HG03159 (cell line): ENCODE data around the gene OTOP3.
"Not testable (repeated sequence)": the region's sequence is repeated elsewhere in the genome, so short reads cannot be mapped to it uniquely, and the experiment has no call there.

Experiments used
- ATAC-seq: cut with Tn5 transposase; IDR thresholded peaks from one replicate; pipeline ENCODE4 v1.9.1; 2021; ENCODE audit warnings: mild to moderate bottlenecking, moderate library complexity; ENCODE audit not compliant: unreplicated experiment

Gene OTOP3, protein sequence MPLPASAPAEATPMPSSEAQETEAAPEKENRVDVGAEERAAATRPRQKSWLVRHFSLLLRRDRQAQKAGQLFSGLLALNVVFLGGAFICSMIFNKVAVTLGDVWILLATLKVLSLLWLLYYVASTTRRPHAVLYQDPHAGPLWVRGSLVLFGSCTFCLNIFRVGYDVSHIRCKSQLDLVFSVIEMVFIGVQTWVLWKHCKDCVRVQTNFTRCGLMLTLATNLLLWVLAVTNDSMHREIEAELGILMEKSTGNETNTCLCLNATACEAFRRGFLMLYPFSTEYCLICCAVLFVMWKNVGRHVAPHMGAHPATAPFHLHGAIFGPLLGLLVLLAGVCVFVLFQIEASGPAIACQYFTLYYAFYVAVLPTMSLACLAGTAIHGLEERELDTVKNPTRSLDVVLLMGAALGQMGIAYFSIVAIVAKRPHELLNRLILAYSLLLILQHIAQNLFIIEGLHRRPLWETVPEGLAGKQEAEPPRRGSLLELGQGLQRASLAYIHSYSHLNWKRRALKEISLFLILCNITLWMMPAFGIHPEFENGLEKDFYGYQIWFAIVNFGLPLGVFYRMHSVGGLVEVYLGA

DNA sequence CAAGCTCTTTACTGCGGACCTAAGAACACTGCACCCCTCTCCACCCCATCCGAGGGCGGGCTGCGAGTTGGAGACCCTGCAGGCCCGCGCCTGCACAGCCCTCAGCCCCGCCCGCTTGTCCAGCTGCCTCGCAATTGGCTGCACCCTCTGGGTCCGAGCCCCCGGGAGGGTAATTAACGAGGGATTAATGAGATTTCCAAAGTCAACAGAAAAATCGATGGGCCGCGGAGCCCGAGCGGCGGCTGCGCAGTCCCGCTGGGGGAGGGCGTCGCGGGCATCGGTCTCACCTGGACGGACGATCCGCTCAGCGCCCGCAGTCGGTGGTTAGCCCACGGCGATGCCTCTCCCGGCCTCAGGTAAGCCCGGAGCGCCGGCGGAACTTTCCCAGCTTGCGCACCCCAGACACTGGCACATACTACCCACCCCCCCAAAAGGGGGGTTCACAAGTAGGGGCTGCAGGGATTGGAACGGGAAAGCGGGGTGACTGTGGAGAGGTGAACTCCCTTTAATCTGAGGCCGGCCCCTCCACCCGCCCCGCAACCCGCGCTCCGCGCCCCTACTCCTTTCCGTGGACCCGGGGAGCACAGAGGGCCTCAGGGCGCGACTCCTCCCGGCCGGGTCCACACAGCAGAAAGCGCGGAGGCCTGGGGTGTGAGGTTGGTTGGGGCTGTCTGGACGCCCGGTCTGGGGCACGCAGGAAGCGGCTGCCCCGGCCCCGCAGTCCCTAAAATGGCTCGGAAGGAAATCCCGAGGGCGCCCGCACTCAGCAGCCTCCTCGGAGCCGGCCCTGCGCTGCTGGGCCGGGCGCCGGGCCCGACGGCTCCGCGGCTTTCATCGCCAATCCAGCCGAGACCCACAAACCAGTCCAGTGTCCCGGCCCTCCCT lies at the start of gene OTOP3:
Gene OTOP3, plus strand, starts transcription at position 314 of the 885 bp plus-strand sequence. Its CDS starts 24 bp downstream, at position 338.
- ATAC-seq = no peak

DNA sequence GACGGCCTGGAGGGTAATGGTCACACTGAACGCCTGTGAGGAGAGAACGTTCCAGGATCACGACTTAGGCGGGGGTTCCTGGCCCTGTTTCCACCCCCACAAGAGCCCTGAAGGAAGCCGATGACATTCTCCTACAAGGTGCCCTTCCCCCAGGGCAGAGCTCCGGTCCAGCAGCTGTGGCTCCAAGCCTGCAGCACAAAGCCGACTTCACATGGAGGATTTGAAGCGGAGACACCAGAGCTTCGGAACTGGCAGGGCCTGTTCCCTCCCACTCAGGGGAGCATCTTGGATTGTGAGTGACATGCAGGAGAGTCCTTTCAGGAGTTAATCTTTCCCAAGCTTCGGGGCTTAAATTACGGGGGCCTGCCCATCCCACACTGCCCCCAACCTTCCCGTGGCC lies 47.2 kb upstream of the OTOP3 start:
- no peak for ATAC-seq

DNA sequence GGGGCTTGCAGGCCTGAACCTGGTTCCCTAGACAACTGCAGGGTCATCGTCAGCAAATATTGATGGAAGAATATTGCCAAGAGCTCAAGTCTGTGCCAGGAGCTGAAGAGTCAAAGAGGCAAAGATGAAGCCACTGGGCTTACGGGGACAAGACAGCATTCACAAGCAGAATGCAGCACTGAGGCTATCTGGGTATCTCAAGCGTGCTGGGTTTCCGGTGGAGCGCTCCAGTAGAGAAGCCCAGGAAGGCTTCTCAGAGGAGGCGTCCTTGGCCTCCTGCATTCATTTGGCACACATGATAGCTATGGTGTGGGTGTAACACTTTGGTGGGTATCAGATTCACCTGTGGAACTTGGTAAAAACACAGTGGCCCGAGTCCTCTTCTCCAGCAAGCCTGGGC lies 45.1 kb upstream of the OTOP3 start:
- ATAC-seq = no peak

DNA sequence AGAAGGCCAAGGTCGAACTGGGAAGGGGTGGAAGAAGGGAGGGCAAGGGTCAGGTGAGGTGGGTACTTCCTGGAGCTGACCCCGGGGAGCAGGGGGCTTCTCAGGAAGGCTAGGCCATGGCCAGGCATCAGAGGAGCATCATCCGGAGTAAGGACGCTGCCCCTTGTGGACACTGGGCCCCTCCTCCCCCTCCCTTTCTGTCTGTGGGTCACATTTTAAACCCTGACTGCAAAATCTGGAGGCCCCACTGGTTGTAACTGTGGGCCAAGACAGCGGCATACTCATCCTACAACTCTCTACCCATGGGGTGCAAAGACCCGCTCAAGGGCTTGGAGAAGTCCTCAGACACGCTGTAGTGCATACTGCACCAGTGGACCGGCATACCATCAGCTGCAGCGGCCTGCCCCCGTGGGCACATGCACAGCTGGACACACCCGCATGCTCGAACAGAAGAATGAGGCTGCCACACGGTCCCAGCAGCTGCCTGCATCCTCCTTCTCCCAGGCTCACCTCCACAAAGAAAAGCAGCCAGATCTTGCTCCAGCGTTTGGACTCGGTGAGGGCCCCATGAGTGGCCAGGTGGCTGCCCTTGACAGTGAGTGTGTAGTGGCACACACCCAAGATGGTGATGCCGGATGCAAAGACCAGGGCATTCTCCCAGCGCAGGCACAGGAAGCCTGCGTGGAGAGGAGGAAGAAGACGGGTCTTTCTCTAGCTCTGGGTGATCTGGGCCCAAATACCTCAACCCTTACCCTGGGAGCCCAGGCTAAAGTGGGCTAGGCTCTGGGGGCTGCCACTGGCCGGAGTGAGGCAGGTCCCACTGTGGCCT lies 43.5 kb upstream of the OTOP3 start:
- ATAC-seq = no peak

DNA sequence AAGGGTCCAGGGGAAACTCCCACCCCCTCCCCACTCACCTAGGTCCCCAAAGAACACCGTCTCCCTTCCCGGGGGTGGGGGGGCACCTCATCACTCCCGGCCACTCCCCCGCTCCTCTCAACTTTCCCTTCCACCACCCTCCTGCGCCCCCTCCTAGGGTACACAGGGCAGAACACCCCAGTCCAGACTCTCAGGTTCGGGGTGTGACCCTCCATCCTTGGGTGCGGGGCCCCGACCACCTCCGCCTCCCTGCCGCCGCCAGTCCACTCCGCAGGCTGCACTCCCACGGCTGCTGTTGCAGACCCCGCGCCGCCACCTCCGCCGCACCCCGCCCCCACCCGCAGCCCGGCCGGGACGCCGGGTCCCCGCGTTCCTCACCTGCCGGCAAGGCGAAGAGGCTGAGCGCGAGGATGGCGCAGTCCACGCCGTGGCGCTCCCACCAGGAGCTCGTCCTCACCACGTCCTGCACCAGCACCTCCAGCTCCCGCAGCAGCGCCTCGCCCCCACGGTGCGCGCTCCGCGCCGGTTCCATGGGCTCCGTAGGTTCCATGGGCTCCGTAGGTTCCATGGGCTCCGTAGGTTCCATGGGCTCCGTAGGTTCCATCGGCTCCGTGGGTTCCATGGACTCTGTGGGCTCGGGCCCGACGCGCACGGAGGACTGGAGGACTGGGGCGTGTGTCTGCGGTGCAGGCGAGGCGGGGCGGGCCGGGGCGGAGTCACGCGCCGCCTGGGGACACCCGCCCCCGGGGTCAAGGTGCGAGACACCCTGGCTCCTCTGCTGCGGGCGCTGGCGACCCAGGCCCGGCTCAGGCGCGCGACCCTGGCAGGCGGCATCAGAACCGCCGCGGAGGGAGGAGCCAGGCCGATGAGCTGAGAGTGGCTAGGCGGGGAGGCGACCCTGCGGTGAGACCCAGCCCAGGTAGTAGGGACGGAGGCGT lies 42.5 kb upstream of the OTOP3 start, which contains the start of gene FADS6:
Gene FADS6, minus strand, starts transcription at position 660 of the 938 bp plus-strand sequence. Its CDS starts 38 bp downstream, at position 622.
- ATAC-seq = no peak

DNA sequence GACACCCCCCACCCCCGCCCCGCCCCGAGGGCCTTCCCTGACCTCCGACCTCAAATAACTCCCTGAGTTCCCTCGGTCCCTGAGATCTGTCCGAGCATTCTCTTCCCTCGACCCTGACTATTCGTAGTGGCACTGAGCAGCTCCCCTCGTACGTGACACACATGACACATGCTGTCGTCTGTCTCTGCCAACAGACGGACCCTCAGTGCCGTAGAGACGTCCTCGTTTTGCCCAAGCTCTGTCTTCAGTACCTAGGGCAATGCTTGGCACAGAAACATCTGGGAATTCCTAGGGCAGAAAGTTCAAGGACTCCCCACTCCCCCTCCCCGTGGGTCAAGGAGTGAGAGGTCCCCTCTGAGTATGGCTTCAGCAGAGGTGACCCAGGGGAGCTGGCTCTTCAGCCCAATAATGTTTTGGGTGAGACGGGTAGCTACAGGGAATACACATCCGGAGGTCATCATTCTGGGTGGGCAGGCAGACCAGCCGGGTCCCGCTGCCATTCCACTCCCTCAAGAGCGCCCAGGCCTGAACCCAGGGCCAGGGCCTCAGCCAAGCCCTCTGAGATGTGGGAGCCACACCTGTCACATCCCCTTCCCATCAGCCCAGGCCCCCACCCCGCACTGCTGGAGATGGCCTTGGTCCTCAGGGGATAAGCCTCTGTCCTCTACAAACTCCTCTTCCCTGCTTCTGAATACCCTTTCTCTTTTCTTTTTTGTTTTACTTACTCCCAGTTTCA lies 41.6 kb upstream of the OTOP3 start:
- no peak for ATAC-seq

DNA sequence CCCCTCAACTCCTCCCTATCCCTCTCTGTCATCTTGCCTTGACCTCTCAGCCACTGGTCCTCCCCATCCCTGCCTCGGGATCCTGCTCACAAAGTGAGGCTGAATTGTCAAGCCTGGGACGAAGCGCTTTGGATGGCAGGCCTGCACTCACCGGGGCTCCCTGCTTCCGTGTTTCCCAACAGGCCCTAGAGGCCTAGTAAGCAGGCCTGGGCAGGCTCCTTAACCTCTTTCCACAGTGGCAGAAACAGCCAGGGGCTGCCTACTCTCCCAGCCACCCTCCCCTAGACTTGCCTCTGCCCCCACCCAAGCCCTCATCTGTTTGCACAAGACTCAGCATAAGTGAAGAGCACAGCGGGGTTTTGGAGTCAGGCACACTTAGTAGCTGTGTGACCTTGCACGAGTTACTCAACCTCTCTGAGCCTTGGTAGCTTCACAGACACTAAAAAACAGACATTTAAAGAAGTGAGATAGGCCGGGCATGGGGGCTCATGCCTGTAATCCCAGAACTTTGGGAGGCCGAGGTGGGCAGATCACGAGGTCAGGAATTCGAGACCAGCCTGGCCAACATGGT lies 37.2 kb upstream of the OTOP3 start:
- no peak for ATAC-seq

DNA sequence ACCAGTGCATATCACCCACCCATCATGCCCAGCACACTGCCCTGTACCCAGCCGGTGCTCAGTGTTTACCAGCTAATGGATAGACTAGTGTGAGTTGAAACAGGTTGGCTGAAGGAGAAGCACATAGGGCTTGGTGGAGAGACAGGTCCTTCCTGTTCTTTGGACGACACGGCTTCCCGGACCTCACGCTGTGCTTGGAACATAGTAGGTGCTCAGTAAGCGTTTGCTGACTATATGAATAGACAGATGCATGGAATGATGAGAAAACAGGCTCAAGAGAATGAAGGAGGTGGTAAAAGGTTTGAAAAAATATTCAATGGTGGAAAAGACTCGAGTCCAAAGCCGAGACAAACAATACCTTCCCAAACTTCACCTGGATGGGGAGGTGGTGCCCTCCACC lies 35.5 kb upstream of the OTOP3 start:
- no peak for ATAC-seq

DNA sequence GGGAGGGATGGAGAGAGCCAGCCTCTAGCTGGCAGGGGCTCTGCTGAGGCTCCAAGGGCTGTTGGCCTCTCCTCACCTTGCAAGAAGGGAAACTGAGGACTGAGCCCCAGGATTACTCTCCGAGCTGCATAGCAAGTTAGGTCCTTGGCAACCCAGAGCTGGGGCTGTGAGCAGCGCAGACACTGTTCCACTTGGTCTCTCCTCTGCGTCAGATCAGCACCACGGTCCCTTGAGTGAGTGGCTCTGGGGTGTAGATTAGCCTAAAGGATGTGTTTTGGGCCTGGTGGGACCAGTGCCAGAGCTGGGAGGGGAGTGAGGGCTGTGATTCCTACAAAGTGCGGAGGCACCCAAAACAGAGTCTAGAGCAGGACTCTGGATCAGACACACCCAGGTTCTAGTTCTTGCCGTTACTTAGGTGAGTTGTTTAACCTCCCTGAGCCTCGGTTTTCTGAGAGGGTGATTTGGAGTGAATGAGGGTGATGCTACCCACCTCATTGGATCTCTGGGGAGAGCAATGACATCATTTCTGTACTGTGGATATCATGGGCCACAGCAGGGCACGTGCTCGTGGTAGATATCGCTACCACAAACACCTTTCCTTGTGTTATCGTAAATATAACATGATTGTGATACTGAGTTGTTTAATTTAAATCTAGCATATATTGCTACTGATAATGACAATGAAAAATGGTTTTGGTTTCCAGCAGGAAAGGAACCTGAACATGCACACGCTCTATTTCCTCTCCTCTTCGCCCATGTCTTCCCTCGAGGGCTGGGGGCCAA lies 34.2 kb upstream of the OTOP3 start:
- ATAC-seq = no peak

DNA sequence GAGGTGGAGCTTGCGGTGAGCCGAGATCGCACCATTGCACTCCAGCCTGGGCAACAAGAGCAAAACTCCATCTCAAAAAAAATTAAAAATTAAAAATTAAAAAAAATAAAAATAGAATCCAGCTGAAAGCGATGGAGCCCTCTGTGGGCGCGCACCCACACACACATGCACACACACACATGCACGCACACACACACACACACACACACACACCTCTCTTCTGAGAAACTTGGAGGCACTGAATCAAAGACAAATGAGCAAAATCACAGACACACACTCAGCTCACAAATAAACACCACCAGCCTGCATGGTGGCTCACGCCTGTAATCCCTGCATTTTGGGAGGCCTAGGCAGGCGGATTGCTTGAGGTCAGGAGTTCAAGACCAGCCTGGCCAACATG lies 32.7 kb upstream of the OTOP3 start:
- no peak for ATAC-seq

DNA sequence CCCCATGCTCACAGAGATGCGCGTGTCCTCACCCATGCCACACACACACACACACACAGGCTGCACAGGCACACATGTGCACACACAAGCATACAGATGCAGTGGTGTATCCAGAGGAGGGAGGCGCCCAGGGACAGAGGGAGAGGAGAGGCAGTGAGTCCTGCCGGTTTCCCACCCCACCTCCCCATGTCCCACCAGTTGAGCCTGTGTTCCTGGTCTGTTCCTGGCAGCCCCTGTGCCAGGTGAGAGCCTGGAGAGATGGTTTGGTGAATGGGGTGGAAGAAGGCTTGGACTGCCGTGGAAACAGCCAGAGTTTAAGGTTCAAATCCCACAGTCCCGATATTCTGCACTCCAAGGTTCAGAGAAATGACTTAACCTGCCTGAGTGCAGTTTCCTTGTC lies 32.0 kb upstream of the OTOP3 start:
- no peak for ATAC-seq

DNA sequence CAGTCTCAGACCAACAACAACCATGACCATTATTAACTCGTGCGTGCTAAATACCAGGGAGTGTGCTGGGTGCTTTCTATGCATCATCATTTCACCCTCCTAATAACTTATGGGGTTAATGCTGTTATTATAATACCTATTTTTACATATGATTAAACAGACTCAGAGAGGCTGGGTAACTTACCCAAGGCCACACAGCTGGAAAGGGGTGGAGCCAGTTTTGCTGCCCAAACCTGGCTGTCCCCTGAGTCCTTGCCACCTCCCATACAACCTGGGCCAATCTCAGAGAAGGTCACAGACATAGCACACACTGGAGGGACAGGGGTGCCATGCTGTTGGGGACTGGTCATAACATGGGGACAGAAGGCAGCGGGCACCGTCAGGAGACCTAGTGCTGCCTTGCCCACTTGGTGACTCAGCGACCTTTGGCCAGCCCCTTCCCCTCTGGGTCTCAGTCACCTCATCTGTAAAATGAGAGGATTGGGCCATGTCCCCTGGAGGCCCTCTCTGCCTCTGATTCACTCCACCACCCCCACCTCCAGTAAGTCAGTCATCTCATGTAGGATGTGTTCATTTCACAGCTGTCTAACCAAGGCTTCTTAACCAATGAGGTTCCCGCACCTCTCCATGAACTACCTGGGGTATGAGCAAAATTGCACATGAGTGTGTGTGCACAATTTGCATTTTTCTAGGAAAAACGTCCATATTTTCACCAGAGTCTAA lies 30.9 kb upstream of the OTOP3 start:
- no peak for ATAC-seq

DNA sequence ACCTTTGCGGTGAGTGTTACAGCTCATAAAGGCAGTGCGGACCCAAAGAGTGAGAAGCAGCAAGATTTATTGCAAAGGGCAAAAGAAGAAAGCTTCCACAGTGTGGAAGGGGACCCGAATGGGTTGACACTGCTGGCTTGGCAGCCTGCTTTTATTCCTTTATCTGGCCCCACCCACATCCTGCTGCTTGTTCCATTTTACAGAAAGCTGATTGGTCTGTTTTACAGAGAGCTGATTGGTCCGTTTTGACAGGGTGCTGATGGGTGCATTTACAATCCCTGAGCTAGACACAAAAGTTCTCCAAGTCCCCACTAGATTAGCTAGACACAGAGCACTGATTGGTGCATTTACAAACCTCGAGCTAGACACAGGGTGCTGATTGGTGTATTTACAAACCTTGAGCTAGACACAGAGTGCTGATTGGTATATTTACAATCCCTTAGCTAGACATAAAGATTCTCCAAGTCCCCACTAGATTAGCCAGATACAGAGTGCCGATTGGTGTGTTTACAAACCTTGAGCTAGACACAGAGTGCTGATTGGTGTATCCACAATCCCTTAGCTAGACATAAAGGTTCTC lies 29.4 kb upstream of the OTOP3 start:
- not testable (repeated sequence) for ATAC-seq

DNA sequence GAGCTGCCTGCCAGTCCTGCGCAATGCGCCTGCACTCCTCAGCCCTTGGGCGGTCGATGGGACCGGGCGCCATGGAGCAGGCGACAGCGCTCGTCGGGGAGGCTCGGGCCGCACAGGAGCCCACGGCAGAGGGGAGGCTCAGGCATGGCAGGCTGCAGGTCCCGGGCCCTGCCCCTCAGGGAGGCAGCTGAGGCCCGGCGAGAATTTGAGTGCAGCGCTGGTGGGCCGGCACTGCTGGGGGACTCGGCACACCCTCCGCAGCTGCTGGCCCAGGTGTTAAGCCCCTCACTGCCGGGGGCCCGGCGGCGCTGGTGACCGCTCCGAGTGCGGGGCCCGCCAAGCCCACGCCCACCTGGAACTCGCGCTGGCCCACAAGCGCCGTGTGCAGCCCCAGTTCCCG lies 28.7 kb upstream of the OTOP3 start:
- no peak for ATAC-seq

DNA sequence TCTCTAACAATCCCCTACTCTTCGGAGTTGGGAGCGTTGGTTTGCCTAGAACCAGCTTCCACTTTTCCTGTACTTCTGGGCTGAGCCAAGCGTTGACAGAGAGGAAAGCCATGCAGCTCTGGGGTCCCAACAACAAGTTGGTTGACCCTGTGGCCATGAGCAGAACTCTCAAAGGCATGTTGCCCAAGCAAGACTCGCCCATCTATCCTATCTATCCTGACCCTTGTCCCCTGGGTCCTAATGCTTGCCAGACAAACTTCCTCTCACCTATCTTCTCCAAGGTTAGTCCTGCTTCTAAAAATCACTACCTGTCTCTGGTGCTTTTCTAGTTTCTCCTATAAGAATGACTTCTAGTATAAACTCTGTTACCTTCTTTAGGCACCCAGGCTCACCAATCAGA lies 26.6 kb upstream of the OTOP3 start:
- ATAC-seq = not testable (repeated sequence)

DNA sequence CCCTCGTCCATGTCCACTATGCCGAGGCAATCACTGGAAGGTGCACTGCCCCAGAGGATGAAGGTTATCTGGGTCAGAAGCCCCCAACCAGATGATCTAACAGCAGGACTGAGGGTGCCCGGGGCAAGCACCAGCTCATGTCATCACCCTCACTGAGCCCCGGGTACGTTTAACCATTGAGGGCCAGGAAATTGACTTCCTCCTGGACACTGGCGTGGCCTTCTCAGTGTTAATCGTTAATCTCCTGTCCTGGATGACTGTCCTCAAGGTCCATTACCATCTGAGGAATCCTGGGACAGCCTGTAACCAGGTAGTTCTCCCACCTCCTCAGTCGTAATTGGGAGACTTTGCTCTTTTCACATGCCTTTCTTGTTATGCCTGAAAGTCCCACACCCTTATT lies 24.3 kb upstream of the OTOP3 start:
- ATAC-seq = not testable (repeated sequence)
